Measurements from ENCODE around the gene SEC16A.

SEC16A gene

GRCh38 chr9:136519263-136520052 is 36.6 kb upstream of the SEC16A start:
- DNase-seq (ENCODE audit: low read depth, low spot score): no peak

- no peak for DNase-seq (ENCODE audit: low read depth, low spot score)
Observed at GRCh38 chr9:136518623-136519022, 35.8 kb upstream of the SEC16A start.

GRCh38 chr9:136517950-136518349 is 35.1 kb upstream of the SEC16A start:
- DNase-seq (ENCODE audit: low read depth, low spot score): no peak

- DNase-seq (ENCODE audit: low read depth, low spot score): no peak
Observed at GRCh38 chr9:136517012-136517743, 34.3 kb upstream of the SEC16A start.

GRCh38 chr9:136516191-136516654 is 33.4 kb upstream of the SEC16A start:
- no peak for DNase-seq (ENCODE audit: low read depth, low spot score)

- no peak for DNase-seq (ENCODE audit: low read depth, low spot score)
Observed at GRCh38 chr9:136515276-136515675, 32.4 kb upstream of the SEC16A start.

- no peak for DNase-seq (ENCODE audit: low read depth, low spot score)
Observed at GRCh38 chr9:136514022-136514714, 31.3 kb upstream of the SEC16A start.

GRCh38 chr9:136513191-136513590 is 30.4 kb upstream of the SEC16A start:
- no peak for DNase-seq (ENCODE audit: low read depth, low spot score)

GRCh38 chr9:136512651-136513071 is 29.8 kb upstream of the SEC16A start:
- no peak for DNase-seq (ENCODE audit: low read depth, low spot score)

- DNase-seq (ENCODE audit: low read depth, low spot score): no peak
Observed at GRCh38 chr9:136511670-136512592, 29.1 kb upstream of the SEC16A start.

- DNase-seq (ENCODE audit: low read depth, low spot score): no peak
Observed at GRCh38 chr9:136511144-136511669, 28.4 kb upstream of the SEC16A start.

- no peak for DNase-seq (ENCODE audit: low read depth, low spot score)
Observed at GRCh38 chr9:136510561-136510960, 27.7 kb upstream of the SEC16A start.

- no peak for DNase-seq (ENCODE audit: low read depth, low spot score)
Observed at GRCh38 chr9:136509549-136509948, 26.7 kb upstream of the SEC16A start.

GRCh38 chr9:136508729-136509500 is 26.1 kb upstream of the SEC16A start:
- no peak for DNase-seq (ENCODE audit: low read depth, low spot score)

- DNase-seq (ENCODE audit: low read depth, low spot score): no peak
Observed at GRCh38 chr9:136507992-136508375, 25.1 kb upstream of the SEC16A start.

GRCh38 chr9:136507221-136507991 is 24.6 kb upstream of the SEC16A start:
- no peak for DNase-seq (ENCODE audit: low read depth, low spot score)

GRCh38 chr9:136506425-136506824 is 23.6 kb upstream of the SEC16A start:
- no peak for DNase-seq (ENCODE audit: low read depth, low spot score)

GRCh38 chr9:136505406-136506403 is 22.9 kb upstream of the SEC16A start:
- no peak for DNase-seq (ENCODE audit: low read depth, low spot score)
